KMS-11 (cell line): ENCODE results near the gene ACAP1.

Source experiments
- H2AFZ ChIP-seq: fragments of 200-600 bp; sonication (generic); 2 replicates; pipeline ENCODE4 v1.6.1; 2016; ENCODE audit warnings: antibody characterized with exemption, mixed run types, low read depth
- H3K27ac ChIP-seq: fragments of 200-600 bp; sonication (generic); 2 replicates; pipeline ENCODE4 v1.6.1; 2016; ENCODE audit warnings: mild to moderate bottlenecking, mixed run types
- H3K27me3 ChIP-seq: fragments of 200-600 bp; sonication (generic); 2 replicates; pipeline ENCODE4 v1.6.1; 2017; ENCODE audit warnings: mild to moderate bottlenecking, low read depth, mixed run types, moderate library complexity; ENCODE audit not compliant: insufficient read depth
- H3K36me3 ChIP-seq: fragments of 200-600 bp; sonication (generic); 2 replicates; pipeline ENCODE4 v1.6.1; 2017; ENCODE audit warnings: mild to moderate bottlenecking, mixed run types; ENCODE audit not compliant: insufficient read depth
- H3K4me1 ChIP-seq: fragments of 200-600 bp; sonication (generic); 2 replicates; pipeline ENCODE4 v1.6.1; 2016; ENCODE audit warnings: mild to moderate bottlenecking, low read depth, mixed run types; ENCODE audit not compliant: poor library complexity, severe bottlenecking
- H3K4me2 ChIP-seq: fragments of 200-600 bp; sonication (generic); 2 replicates; pipeline ENCODE4 v1.7.0; 2016; ENCODE audit warnings: mild to moderate bottlenecking, mixed run types
- H3K4me3 ChIP-seq: fragments of 200-600 bp; sonication (generic); IDR thresholded peaks from 2 replicates; pipeline ENCODE4 v1.6.1; 2017; ENCODE audit warnings: low read depth, low read length, mixed read lengths; ENCODE audit not compliant: insufficient read depth
- H3K79me2 ChIP-seq: fragments of 200-600 bp; sonication (generic); 2 replicates; pipeline ENCODE4 v1.6.1; 2016; ENCODE audit warnings: low read depth, mixed run types; ENCODE audit not compliant: insufficient read depth
- H3K9ac ChIP-seq: fragments of 200-600 bp; sonication (generic); 2 replicates; pipeline ENCODE4 v1.6.1; 2016; ENCODE audit warnings: mild to moderate bottlenecking, mixed run types
- H4K20me1 ChIP-seq: fragments of 200-600 bp; sonication (generic); 2 replicates; pipeline ENCODE4 v1.6.1; 2016; ENCODE audit warnings: mild to moderate bottlenecking, mixed run types; ENCODE audit not compliant: insufficient read depth
- TF ChIP-seq, protein P1 (sequence below): fragments of 200-600 bp; sonication (generic); conservative IDR thresholded peaks from 2 replicates; pipeline ENCODE4 v1.6.1; 2017; ENCODE audit warnings: low read depth, mild to moderate bottlenecking, antibody characterized with exemption, low read length, moderate library complexity, mixed read lengths

ACAP1 gene

DNA sequence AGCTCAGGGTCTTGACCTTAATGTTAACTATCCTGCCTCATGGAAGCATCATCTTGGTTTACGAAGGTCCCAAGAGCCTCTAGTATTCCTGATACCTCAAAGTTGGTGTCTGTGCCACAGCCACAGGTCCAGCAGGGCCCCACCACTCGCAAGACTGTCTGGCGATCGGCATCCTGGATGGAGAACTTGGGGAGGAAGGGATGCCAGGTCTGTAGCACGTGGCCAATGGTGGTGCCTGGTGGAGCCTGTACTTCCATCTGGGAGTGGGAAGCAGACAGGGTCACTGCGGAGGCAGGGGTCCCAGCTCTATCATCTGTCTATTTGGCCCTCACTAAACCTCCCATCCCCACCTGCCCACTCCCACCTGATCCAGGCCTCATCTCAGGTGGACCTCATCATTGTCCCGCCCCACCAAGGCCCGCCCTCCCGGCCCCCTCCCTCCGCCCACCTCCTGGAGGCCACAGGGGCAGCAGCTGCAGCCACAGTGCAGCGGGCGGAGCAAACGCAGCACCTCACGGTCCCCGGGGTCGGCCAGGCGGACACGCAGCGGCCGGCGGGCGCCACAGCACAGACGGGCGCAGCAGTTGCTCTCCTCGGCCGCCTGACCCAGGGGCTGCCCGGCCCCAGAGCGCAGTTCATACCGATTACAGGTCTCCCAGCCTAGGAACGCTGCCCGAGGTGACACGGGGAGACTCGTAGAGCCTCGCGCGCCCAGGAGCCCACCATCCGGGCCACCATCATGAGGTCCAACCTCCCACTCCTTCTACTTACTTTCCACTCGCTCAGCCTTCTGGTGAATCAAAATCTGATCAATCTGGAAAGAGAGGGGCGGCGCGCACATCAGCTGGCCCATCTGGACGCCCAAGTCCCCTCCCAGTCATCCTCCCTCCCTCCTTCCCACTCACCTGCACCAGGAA lies 56.6 kb downstream of the ACAP1 start:
- Histone ChIP-seq H3K79me2 (no peaks in the 10 kb centered on the region), H3K36me3 (no peaks in the 10 kb centered on the region), H3K27me3 (no peaks in the 10 kb centered on the region), H3K9ac (no peak overlapping the region), H3K27ac (no peak overlapping the region), H3K4me1 (no peaks in the 10 kb centered on the region), H3K4me2 (peak overlapping the region; percentile 39; the same call in 1 of the 2 replicates), H2AFZ (no peak overlapping the region), H4K20me1 (no peaks in the 10 kb centered on the region), H3K4me3 (no peak overlapping the region)
- TF ChIP-seq, protein P1, sequence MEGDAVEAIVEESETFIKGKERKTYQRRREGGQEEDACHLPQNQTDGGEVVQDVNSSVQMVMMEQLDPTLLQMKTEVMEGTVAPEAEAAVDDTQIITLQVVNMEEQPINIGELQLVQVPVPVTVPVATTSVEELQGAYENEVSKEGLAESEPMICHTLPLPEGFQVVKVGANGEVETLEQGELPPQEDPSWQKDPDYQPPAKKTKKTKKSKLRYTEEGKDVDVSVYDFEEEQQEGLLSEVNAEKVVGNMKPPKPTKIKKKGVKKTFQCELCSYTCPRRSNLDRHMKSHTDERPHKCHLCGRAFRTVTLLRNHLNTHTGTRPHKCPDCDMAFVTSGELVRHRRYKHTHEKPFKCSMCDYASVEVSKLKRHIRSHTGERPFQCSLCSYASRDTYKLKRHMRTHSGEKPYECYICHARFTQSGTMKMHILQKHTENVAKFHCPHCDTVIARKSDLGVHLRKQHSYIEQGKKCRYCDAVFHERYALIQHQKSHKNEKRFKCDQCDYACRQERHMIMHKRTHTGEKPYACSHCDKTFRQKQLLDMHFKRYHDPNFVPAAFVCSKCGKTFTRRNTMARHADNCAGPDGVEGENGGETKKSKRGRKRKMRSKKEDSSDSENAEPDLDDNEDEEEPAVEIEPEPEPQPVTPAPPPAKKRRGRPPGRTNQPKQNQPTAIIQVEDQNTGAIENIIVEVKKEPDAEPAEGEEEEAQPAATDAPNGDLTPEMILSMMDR: no peak

DNA sequence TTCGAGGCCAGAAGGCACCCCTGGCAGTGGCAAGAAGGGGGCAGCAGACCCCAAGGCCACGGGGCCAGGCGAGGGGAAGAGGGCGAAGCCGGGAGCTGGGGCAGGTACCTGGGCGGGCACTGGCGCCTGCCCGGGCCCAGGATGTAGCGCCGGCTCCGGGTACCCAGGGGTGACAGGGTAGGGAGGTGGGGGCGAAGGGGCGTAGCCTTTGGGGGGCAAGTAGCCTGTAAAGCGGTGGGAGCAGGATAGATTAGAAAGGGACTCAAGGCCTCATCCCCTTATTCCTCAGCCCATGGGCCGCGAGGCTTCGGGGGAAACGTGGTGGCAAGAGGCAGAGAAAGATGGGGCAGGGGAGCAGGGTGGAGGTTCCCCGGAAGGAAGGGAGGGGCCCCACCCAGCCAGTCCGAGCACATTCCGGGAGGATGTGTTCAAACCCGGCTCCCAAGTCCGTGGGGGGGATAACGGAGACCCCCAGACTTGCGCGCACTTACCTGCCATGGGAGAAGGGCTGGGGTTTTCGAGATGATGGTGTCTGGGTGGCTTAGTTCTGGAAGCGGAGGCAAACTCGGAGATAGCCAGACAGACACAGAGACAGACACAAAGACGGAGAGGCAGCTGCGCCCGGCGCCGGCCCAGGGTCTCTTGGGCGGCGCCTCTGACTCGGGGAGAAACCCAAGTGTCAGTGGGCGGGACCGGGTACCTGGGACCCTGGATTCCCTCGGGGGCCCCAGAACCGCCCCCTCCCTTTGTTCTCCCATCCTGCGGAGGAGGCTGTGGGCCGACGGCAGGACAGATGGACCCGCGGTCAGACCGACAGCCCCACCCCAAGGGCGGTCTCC lies 57.5 kb downstream of the ACAP1 start:
- Histone ChIP-seq H3K27ac (no peak overlapping the region), H3K9ac (peak overlapping the region; percentile 42; the same call in 1 of the 2 replicates), H3K4me3 (no peak overlapping the region), H3K4me1 (no peaks in the 10 kb centered on the region), H3K36me3 (no peaks in the 10 kb centered on the region), H3K4me2 (peak overlapping the region; percentile 39; the same call in 1 of the 2 replicates), H3K79me2 (no peaks in the 10 kb centered on the region), H2AFZ (peak overlapping the region; percentile 26; the same call in 1 of the 2 replicates), H3K27me3 (no peaks in the 10 kb centered on the region), H4K20me1 (no peaks in the 10 kb centered on the region)
- TF ChIP-seq, protein P1: no peak

GRCh38 chr17:7394452-7395191 lies 58.3 kb downstream of the ACAP1 start, which contains the start of gene PLSCR3:
Gene PLSCR3, minus strand, starts transcription at chr17:7394525. Its CDS starts 415 bp downstream, at chr17:7394110.
- Histone ChIP-seq H3K9ac (peak within 1 kb of the TSS; percentile 42; the same call in 1 of the 2 replicates), H3K27me3 (no peaks in the 10 kb centered on the region), H3K27ac (peak within 1 kb of the TSS; percentile 53), H3K4me1 (no peaks in the 10 kb centered on the region), H3K4me2 (peak within 1 kb of the TSS; percentile 39; the same call in 1 of the 2 replicates), H2AFZ (peak within 1 kb of the TSS; percentile 26; the same call in 1 of the 2 replicates), H4K20me1 (no peaks in the 10 kb centered on the region), H3K79me2 (no peaks in the 10 kb centered on the region), H3K4me3 (no peak within 1 kb of the TSS), H3K36me3 (no peaks in the 10 kb centered on the region)
- TF ChIP-seq, protein P1: no peak

DNA sequence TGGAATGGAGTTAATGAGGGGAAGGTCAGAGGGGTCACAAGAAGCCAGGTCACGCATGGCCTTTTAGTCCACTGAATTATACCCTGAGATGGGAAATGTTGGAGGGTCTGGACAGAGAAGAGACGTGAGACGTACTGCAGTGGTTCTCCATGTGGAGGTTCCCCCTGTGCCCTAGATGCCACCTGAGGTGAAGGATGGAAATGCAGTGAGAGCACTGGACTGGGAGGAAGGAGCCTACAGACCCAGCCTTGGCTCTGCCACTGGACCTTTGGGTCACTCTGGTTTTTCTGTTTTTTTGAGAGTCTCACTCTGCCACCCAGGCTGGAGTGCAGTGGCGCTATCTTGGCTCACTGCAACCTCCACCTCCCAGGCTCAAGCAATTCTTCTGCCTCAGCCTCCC lies 59.8 kb downstream of the ACAP1 start:
- no peak overlapping the region for H3K9ac ChIP-seq

More for the DNA sequence above, 59.8 kb downstream of the ACAP1 start:
- Histone ChIP-seq H3K4me3 (no peak overlapping the region), H4K20me1 (no peaks in the 10 kb centered on the region), H3K27ac (no peak overlapping the region), H3K27me3 (no peaks in the 10 kb centered on the region), H3K4me1 (no peaks in the 10 kb centered on the region), H3K79me2 (no peaks in the 10 kb centered on the region), H3K36me3 (no peaks in the 10 kb centered on the region), H3K4me2 (no peak overlapping the region), H2AFZ (no peak overlapping the region)
- TF ChIP-seq, protein P1: no peak
